ENCODE data around the gene TPPP.
"Not testable (repeated sequence)": the region's sequence is repeated elsewhere in the genome, so short reads cannot be mapped to it uniquely, and the experiment has no call there.

TPPP gene

DNA sequence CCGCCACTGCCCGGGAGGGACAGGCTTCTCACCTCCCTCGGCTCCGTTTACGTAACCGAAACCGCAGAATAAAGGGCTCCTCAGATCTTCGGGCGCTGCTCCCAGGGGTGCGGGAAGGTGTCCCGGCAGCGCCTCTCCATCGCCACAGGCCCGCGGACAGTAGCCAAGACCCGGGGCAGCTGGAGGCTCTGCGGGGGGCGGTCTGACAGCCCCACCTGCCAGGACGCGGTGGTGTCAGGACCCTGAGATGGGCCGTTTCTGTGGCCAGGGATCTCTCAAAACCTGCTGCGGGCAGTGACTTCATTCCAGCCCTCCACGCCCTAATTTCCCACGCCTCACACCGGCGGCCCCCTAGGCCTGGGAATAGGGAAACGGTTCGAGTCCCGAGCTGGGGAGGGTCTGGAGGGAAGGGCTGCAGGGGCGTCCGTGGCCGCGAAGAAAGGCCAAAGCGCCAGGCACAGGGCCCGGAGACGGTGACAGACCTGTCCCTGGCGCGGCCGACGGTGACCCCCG is 567 bp downstream of the TPPP start:
- not testable (repeated sequence) for DNase-seq

DNA sequence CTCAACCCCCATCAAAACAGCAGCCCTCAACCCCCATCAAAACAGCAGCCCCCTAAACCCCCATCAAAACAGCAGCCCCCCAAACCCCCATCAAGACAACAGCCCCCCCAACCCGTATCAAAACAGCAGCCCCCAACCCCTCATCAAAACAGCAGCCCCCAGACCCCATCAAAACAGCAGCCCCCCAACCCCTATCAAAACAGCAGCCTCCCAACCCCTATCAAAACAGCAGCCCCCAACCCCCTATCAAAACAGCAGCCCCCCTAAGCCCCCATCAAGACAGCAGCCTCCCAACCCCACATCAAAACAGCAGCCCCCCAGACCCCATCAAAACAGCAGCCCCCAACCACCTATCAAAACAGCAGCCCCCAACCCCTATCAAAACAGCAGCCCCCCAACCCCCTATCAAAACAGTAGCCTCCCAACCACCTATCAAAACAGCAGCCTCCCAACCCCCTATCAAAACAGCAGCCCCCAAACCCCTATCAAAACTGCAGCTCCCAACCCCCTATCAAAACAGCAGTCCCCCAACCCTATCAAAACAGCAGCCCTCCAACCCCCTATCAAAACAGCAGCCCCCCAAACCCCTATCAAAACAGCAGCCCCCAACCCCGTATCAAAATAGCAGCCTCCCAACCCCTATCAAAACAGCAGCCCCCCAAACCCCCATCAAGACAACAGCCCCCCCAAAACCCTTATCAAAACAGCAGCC is 1.2 kb downstream of the TPPP start:
- DNase-seq = no peak

DNA sequence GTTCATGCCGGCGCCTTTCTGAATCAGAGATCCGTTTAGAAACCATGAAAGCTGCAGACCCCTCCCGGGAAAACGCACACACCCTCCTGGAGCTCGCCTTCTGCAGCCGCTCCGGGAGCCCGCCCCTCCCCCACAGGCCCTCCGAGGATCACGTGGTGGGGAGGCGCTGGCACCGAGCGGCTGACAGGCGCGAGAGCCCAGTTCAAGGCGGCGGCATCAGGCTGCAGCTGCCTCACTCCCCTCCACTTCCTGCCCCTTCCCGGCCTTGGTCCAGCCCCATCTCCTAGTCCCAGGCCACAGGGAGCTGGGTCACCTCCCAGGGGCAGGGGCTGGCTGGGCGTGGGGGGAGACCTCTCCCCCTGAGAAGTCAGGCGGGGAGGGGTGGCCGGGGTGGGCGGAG is 2.1 kb downstream of the TPPP start:
- not testable (repeated sequence) for DNase-seq

DNA sequence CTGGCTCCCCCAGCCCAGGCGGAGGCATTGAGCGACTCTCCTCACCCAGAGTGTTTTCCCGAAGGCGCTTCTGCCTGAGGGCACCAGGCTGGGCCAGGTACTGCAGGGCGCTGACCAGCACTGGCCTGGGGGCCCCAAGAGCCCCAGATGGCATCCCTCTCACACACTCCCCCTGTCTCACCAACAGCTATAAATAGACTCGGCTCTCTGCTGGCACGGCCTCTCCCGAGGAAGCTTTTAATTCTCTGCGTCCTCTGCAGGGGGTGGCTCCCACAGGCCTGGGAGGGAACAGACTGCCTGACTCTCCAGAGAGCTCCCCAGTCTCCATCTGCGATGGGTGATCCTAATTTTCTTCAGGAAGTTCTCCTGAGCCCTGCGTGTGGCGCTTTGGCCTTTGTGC is 2.9 kb downstream of the TPPP start:
- DNase-seq = not testable (repeated sequence)

DNA sequence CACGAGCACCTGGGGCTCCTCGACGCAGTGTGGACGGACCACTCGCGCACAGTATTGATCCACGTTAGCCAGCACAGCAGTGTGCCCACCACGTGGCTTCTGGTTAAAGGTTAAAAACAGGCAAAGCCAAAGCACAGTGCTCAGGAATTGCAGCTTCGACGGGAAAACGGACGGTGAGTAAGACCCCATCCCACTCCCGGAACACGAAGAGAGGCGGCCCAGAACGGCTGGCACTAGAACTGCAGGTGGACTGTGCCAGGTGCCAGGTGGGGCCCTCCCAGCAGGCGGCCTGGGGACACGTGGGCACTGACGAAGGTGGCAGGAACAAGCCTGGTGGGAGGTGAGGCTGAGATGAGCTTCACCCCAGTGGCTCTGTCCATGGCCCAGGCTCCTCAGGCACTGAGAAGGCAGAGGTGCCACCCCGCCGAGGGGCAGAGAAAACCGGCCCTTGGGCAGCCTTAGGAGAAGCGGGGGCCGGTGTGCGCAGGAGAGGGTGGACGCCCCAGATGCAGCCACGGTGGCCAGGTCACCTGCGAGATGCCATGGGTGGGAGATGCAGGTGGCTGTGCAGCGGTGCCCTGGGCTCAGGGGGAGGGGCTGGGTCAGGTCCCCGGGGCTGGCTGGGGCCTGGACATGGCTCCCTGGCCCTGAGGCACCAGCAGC is 4.7 kb downstream of the TPPP start:
- not testable (repeated sequence) for DNase-seq

DNA sequence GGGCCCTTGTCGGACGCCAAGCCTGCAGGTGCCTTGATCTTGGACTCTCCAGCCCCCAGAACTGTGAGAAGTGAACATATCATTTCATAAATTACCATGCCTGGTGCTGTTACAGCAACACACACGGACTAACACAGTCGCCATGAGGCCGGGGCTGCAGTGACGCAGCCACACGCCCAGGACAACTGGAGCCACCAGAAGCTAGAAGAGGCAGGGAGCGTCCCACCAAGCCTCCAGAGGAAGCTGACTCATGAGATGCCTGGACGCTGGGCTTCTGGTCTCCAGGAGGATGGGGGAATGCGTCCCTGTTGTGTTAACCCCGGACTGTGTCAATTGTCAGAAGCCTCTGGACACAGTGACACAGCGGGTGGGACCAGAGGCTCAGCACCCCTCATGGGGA is 6.2 kb downstream of the TPPP start:
- DNase-seq = not testable (repeated sequence)

DNA sequence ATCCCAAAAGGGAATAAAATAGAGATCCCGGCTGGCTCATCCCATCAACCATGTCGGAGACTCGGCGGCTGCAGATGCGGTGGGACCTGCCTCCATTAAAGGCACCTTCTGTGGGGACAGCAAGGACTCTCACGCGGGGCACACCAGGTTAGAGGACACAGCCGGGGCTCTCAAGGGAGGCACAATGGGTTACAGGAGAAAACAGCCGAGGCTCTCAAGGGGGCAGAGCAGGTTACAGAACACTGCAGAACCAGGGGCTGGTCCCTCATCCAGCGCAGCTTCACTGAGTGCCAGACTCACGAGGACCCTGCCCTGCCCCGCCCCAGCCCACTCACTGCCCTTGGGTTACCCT is 7.0 kb downstream of the TPPP start:
- DNase-seq = not testable (repeated sequence)

DNA sequence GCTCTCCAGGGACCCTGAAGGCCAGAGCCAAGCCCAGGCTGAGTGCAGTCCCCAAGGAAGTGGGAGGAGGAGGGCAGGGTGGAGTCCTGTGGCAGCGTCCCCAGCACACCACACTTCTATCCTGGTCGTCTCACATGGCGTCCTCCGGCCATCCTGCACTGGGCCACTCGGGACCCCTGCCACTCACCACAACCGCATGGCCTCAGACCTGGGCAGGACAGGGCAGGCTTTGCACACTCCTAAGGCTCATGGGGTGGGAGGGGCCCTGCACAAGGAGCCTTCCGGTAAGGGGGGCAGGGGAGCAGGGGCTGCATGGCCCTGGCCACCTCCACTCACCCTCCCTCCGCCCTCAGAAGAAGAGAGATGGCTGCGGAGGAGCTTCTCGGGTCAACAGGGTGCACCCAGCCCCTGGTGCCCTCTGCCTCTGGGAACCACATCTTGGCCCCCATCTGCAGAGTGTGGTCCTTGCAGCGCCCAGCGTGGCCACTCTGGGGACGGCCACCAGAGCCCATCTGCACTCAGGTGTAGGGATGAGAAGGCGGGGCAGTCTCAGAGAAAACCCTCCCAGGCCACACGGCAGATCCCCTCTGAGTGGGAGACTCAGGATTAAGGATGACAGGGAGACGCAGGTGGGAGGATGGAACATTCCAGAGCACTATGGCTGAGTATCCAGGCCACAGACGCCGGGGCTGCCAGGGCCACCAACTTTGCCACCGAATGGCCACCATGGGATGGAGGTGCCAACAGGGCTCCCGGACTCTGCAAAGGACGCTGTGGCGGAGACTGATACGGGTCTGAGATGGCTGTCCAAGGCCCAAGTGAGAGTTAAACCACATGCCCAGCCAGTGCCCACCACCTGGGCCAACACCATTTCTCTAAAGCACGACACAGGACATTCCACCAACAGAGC is 7.6 kb downstream of the TPPP start:
- no peak for DNase-seq

DNA sequence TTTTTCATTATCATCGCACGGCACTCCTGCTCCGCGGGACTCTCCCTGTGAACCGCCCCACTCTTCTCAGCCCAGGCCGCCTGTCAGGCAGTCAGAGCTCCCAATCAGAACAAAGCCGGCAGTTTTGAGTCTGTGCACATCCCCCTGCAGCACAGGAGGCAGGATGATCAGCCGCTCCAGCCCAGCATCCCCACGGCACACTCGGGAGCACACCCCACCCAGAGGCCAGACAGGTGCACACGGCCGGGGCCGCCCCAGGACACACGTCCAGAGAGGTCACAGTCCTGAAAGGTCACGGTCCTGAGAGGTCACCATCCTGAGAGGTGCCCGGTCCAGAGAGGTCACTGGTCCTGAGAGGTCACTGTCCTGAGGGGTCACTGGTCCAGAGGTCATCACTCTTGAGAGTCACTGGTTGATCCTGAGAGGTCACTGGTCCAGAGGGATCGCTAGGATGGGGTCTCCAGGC is 8.4 kb downstream of the TPPP start:
- no peak for DNase-seq

DNA sequence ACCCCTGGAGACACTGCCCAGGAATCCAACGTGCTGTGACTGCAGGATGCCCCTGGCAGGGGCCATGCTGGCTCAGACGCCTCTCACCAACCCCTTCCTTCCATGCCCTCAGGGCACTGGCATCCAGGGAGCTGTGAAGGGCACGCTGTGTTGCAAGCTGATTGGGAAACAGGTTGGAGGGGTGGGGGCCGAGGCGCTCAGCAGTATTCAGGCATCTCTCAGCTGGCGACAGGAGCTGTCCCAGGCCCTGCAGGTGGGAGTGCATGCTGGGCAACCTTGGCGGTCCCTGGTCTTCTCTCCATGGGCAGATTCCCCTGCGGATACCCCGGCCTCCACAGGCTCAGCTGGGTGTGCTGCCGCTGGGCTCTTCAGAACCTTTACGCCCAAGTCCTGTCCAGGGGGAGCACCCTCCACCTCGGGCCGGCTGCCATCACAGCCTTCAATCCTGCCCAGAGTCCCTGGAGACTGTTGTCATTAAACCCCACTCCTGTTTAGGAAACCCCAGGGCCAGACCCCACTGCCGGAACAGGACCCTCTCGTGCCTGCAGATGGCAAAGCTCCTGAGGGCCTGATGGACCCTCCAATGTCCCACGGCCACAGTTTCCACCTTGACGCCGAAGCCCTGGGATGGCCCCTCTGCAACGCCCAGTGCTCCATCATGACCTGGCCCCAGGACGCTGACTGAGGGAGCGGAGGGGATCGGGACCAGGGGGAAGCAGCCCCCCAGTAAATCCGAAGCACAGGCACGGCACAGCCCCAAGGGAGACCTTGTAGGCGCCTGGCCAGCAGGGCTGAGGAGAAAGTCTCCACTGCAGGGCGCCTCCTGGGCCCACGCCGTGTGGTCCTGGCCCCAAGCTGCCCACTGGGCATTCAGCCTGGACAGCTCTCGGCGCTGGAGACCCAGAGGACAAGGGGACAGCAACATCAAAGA is 9.3 kb downstream of the TPPP start:
- no peak for DNase-seq

DNA sequence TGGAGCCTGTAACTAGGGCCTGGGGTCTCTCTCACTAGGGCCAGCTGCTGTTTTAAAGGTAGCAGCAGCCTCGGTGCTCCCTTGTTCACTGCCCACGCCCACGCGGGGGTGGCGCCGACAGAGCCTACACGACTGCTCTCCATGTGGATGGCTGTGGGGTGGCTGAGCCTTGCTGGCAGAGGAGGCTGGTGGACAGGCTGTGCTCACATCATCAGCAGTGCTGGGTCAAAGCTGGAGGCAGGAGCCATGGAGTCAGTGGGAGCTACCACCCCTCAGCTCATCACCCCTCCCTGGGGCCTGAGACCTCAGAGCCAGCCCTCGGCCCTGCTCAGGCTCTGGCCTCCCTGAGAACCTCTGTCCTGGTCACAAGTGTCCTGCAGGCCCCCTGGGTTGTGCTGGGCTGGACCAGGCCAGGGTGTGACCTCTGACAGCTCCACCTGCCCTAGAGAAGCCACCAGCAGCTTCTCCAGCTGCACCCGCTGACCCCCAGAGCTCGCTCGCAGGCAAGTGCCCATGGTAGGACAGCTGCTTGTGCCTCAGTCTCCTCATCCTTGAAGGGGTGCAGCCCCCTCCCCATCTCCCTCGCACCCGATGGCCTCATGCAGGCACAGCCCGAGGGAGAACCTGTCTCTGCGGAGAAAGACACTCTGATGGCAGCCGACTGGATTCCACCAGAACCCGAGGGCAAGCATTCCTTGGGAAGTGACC is 10.3 kb downstream of the TPPP start:
- peak; percentile 52 for DNase-seq

DNA sequence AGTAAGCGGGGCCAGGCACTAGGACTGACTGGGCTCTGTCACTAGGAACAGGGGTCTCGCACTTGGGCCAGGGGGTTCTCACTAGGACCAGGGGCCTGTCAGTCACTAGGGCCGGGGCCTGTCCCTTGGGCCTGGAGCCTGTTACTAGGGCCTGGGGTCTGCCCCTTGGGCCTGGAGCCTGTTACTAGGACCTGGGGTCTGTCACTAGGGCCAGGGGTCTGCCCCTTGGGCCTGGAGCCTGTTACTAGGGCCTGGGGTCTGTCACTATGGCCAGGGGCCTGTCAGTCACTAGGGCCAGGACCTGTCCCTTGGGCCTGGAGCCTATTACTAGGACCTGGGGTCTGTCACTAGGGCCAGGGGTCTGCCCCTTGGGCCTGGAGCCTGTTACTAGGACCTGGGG is 10.9 kb downstream of the TPPP start:
- not testable (repeated sequence) for DNase-seq

DNA sequence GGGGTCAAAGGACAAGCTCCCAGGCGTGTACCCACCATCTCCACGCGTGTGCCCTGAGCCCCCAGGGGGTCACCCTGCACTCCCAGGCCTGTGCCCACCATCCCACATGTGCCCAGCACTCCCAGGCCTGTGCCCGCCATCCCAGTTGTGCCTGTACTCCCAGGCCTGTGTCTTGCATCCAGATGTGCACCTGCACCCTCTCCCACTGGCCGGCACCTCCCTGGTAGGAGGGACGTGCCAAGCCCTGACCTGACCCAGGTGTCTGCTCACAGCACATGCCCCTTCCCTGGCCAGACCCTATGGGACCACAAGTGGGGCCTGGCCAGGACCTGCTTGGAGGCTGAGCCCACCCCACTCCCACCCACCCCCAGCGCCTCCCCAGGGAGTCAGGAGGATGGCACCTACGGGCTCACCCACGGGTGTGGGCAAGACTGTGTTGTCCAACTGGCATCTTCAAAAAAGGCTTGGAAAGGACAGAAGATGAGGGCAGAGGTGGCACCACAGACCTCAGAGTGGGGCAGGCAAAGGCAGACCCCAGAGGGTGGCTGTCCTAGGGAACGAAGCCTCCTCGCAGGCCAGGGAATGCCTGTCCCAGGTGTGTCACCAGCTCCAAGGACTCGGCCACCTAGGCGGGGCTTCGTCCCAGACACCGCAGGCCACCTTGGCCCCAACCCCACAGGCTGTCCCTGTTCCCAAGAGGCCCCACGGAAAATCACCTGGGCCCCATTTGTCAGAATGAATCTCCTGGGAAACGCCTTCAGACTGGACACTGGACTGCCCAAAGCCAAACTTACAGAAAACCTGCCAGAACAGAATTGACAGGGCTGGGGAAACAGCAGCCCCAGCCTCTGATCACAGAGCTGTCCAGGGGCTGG is 11.6 kb downstream of the TPPP start:
- DNase-seq = peak; percentile 52

DNA sequence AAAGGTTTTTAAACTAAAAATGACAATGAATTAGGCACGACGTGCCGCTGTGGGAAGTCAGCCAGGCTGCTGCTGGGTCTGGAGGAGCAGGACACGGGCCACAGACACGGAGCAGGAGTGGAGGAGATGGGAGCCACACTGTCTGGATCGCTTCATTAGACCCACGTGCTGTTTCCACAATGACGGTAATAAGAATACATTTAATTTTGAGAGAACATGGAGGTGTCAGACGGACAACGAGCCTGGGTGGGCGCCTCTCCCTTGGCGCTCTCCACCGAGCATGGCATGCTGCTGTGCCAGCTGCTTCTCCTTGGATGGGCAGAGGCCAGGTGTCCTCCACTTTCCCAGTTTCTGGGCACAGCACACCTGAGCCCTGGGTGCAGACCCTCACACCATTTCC is 12.3 kb downstream of the TPPP start:
- peak; percentile 7 for DNase-seq

DNA sequence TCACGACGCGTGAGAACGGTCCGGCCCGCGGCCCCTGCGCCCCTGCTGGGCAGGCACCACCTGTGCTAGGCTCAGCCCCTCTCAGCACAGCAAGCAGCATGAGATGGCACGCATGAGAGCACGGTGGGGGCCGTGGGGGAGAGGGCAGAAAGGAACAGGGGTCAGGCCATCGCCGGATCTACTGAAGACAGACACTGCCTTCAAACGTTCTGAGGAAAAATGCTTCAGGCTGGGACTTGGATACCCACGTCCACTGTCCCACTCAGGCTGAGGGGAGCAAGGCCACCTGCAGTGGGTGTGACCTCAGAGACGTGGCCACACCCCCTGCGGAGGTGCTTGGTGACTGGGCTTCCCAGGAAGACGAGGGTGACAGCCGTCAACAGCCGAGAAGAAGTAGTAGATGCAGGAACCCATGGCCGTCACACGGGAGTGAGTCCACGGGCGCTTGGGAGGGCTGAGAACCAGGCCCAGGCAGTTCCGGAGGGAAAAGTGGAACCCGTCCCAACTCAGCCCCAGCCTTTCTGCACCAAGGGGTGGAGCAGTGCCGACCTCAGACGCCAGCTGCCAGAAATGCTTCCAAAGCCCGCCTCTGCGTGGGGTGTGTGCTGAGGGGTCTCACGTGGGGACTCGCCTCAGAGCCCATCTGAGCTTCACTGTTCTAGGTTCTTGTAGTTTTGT is 12.9 kb downstream of the TPPP start:
- DNase-seq = not testable (repeated sequence)

DNA sequence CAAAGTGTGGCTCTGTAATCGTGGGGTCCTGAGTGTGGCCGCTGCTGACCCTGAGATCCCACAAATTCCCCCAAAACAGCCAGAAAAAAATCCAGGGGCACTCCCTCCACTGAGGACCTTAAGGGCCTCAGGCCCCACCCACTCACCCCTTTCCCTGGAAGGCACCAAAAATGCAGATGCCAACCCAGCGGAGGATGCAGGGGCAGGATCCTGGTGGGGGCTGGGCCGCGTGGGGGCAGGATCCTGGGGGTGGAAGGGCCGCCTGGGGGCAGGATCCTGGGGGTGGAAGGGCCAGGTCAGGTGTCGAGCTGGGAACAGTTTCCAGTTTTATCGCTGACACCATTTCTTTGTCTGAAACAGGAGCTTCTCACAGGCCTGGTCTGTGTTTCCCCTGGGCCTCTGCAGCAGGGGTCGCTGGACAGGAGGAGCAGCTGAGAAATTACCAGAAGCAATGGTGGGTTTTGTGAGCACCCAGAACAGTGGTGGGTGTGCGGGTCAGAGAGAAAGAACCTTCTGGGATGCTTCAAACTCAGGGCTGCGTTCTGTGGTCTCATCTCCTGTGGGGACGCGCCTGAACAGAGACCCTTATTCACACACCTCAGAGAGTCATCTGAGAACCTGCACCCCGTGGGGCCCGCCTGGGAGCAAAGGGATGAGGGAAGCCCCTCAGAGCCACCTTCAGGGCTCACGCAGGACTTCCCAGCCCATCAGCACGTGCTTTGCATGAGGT is 13.8 kb downstream of the TPPP start:
- peak; percentile 49 for DNase-seq

DNA sequence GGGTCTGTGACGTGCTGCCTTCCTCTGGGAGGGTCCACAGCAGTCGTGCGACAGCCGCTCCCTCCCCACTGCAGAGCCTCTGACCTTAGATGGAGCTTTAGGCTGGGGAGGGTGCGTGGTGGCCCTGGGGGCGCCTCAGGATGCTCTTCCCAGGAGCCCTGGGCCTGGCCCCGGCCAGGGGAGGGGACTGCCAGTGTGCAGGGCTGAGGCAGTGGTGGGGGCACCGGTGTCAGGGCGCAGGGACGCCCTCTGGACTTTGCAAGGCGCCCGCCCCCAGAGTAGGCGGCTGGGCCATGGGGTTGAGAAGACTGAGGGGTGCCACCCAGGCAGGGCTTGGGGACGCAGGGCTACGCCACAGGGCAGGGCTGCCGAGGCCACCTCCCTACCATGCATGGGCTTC is 14.6 kb downstream of the TPPP start:
- DNase-seq = peak; percentile 15

DNA sequence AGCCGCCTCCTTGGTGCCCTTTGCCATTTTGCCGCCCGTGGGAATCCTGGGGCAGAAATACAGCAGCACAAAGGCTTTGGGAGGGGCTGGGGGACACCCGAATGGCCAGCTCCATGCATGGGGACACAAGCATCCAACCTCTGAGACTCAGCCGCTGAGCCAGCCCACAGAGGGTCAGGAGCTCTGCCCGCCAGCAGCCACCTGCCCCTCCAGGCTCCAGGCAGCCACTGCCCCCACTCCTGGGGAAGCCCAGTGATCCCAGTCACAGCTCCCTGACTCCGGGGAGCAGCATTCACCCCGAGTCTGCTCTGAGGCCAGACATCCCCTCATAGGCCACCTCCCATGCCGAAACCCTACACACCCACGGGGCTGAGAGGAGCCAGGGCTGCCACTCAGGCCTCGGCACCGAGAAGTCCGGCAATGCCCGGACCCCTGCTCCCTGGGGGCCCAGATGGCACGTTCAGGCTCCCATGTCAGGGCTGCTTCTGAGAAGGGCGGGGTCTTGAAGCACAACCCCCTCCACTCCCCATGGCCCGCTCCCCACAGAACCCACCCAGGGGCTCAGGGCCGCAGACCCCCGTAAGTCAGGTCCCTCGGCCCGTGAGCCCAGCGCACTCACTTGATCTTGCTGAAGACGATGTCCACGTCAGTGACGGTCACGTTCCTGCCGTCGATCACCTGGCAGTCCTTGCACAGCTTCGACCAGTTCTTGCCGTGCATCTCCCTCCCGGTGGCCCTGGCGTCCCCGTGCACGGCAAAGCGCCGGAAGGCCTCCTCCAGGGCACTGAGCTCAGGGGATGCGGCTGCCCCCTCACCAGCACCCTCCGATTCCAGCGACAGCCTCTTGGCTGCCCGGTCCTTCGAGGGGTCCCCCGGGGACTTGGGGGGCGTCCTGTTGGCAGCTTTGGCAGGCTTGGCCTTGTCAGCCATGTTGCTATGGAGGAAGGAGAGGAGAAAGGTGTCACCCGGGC is 15.7 kb downstream of the TPPP start:
- peak; percentile 52 for DNase-seq
